SKM-1 (cell line): ENCODE results near the gene TRAFD1.
"Not testable (repeated sequence)": the region's sequence is repeated elsewhere in the genome, so short reads cannot be mapped to it uniquely, and the experiment has no call there.

ENCODE experiments used
- DNase-seq: peaks from one replicate; lab custom pipeline; 2025; ENCODE audit not compliant: unreplicated experiment; lab: John Stamatoyannopoulos, UW

Gene TRAFD1, protein sequence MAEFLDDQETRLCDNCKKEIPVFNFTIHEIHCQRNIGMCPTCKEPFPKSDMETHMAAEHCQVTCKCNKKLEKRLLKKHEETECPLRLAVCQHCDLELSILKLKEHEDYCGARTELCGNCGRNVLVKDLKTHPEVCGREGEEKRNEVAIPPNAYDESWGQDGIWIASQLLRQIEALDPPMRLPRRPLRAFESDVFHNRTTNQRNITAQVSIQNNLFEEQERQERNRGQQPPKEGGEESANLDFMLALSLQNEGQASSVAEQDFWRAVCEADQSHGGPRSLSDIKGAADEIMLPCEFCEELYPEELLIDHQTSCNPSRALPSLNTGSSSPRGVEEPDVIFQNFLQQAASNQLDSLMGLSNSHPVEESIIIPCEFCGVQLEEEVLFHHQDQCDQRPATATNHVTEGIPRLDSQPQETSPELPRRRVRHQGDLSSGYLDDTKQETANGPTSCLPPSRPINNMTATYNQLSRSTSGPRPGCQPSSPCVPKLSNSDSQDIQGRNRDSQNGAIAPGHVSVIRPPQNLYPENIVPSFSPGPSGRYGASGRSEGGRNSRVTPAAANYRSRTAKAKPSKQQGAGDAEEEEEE

DNA sequence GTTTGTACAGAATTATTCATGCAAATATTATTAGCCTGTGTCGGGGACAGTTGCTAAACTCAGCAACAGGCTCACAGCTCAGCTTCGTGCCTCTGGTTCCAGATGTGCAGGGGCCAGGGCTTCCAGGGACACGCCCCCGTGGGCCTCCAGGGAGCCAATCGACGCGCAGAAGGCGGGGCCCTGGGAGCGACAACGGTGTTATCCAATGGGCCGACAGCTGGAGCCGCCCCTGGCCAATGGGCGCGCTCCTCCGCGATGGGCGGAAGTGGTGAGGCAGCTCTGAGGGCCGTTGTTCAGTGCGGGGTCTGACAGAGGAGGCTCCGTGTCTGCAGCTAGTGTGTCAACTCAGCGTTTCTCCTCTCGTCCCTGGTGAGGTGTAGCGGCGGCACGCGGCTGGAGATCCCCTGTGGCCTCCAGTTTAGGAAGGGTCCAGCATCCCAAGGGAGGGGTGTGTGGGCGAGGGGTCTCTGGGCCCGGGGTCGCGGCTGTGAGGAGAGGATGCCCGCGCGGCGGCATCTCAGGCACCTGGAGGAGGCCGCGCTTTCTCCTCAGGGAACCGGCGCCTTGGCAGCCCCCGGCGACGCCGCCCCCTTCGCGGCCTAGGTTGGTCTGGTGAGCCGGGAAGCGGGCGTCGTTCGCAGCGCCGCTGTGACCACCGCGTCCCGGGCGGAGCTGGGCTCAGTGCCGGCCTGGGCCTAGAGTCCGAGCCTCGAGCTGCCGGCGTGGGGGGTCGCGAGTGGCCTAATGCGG is at the start of gene TRAFD1:
TSS of gene TRAFD1 (plus strand) at position 311 of the 750 bp plus-strand sequence. CDS start 4,963 bp downstream, outside the sequence.
- DNase-seq, result peak; percentile 52

DNA sequence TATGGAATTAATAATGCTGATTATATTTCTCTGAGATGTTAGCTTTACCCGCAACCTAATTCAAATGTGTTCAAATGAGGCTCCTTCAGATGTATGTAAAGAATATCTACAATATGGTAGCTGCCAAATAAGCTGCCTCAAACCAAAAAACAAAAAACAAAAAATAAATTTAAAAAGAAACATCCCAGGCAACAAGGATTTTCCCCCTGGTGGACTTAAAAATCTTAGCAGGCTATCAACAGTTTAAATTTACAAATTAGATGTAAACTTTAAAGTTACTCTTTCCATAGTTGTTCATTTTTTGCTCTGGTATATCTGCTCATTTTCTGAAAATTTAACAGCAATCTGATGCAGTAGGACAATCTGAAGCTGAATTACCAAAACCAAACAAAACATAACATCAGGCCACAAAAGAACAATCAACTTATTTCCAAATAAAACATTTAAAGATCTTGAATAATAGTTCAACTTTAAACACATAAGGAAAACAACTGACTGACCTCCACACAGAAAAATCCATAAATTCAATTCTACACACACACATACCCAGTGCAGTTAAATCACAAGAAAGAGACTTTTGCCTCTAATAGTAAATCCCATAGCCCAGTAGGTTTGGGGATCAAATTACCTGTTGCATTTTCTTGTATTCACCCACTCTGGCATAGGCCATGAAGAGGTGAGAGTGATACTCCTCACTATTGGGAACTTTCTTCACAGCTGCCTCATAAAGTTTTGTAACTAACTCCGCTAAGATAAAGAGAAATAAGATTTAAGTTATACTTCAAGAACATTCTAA is 38.1 kb upstream of the TRAFD1 start:
- DNase-seq, result no peak

DNA sequence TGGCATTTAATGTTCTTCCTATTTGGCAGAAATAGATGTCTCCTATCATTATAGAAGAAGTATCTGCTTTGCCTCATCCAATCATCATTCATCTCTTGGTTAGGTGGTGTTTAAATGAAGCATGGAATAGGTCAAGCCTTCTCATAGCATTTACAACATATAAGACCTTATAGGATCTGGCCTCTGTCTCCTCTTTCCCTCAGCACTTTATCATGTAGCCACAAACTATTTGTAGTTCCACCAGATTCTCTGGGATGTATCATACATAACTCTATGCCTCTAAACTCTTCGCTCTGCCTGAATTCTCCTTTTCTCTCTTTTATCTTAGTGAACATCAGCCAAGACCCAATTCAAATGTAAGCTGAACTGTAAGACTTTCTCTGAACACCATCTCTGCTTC is 37.5 kb upstream of the TRAFD1 start:
- DNase-seq, result no peak

DNA sequence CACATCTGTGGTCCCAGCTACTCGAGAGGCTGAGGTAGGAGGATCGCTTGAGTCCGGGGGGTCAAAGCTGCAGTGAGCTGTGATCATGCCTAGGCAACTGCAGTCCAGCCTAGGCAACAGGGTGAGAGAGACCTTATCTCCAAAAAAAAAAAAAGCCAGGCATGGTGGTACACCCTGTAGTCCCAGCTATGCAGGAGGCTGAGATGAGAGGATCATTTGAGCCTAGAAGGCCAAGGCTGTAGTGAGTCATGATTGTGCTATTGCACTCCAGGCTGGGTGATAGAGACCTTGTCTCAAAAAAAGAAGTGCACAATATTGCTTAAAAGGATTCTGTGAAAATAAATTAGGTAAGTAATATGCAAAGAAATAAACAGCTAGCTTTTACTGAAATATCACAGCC is 33.8 kb upstream of the TRAFD1 start:
- no peak for DNase-seq

DNA sequence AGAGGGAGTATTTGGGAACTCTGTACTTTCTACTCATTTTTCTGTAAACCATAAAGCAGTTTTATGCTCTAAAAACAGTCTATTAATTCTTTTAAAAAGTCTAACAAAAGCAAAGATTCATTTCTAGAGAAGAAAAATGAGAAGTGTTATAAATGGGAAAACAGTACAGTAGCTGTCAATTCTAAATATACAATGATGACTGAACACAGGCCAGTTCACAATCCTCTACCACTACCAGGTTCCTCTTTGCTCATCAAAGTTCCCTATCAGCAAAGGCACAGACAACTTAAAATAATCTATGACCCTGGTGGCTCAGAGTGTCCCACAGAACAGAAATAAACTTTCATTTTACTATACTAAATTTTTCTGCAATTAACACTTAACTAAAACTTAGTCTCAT is 29.3 kb upstream of the TRAFD1 start:
- no peak for DNase-seq

DNA sequence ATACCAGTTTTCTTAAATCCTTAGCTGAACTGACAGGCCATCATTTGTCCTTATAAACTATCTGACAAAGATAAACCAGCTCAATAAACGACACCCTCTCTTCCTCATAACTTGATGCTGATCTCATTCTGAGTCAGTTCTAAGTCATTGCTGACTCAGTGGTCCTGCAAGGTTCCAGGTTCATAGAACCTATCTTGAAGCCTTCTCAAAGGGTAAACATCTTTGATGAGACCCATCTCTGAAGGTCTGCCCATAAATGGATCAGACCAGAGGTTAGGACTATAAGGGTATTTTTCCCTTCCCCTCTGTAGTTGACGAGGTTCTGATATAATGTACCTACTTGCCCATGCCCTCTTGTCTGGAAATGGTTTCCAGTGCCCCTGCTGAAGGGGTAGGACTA is 28.7 kb upstream of the TRAFD1 start:
- DNase-seq, result no peak

DNA sequence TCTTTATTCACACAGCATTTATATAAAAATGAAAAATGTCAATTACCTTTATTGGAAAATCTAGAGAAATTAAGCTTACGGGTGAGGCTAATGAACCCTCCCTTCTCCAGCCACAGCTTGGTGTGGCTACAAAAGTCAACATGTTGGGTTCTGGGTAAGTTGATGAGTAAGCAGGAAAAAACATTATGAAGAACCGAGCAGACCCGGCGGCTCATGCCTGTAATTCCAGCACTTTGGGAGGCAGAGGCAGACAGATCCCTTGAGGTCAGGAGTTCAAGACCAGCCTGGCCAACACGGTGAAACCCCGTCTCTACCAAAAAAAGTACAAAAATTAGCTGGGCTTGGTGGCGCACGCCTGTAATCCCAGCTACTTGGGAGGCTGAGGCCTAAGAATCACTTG is 27.7 kb upstream of the TRAFD1 start:
- DNase-seq, result no peak

DNA sequence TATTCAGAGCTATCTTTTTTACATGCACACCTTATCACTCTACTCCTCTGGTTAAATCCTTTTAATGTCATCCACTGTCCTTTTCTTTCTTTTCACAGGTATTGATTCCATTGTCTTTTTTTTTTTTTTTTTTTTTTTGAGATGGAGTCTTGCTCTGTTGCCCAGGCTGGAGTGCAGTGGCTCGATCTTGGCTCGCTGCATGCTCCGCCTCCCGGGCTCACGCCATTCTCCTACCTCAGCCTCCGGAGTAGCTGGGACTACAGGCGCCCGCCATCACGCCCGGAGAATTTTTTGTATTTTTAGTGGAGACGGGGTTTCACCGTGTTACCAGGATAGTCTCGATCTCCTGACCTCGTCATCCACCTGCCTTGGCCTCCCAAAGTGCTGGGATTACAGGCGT is 24.9 kb upstream of the TRAFD1 start:
- DNase-seq, result not testable (repeated sequence)

DNA sequence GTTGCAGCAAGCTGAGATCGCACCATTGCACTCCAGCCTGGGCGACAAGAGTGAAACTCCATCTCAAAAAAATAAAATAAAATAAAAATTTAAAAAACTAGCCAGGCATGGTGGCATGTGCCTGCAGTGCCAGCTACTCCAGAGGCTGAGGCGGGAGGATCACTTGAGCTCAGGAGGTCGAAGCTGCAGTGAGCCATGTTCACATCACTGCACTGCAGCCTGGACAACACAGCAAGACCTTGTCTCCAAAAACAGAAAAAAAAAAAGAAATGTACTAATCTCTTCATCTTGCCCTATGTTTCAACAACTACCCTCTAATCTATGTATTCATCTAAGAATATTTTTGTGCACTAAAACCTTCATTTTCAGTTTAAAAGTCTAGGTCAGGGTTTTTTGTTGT is 23.2 kb upstream of the TRAFD1 start:
- no peak for DNase-seq

DNA sequence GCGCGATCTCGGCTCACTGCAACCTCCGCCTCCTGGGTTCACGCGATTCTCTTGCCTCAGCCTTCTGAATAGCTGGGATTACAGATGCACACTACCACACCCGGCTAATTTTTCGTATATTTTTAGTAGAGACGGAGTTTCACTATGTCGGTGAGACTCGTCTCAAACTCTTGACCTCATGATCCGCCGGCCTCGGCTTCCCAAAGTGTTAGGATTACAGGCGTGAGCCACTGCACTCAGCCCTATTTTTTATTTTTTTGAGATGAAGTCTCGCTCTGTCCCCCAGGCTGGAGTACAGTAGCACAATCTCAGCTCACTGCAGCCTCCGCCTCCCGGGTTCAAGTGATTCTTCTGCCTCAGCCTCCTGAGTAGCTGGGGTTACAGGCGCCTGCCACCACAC is 22.6 kb upstream of the TRAFD1 start:
- not testable (repeated sequence) for DNase-seq

DNA sequence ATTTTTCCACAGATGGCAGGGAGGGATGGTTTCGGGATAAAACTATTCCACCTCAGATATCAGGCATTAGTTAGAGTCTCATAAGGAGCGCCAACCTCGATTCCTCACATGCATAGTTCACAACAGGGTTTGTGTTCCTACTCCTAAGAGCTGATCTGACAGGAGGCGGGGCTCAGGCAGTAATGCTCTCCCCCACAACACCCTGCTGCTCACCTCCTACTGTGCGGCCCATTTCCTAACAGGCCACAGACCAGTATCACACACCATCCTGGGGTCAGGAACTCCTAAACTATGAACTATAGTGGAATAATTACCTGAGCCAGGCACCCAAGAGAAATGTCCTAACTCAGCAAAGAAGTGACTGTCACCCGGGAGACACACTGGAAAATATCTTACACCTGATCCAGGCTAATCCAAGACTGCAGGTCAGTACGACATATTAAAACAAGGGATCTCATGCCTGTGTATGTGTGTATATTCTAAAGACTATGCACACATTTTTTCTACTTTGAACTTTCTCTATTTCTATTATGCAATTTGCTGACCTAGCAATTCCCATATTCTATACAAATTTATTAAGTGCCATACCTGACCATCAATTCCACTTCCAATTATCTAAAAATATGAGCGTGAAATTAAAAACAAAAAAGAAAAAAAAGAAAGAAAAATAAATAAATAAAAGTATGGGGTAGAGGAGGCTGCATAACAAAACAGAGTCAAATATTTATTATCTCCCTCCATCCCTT is 21.4 kb upstream of the TRAFD1 start:
- no peak for DNase-seq

DNA sequence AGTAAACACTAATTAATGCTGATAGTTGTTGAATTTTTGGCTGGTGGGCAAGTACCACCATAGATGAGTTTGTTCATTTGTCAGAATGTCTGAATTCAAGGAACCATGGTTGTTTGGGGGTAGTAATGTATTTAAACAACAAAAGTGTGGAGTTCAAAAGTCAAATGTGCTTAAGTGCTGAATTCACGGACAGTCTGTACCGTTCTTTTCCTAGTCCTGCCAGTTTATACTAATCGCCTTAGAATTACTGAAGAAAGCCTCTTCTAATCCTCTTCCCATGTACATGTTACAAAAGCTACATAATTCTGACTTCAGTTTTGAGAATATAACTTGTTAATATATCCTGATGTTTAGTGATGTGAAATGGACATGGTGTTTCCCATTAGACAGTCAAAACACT is 19.5 kb upstream of the TRAFD1 start:
- DNase-seq, result no peak

DNA sequence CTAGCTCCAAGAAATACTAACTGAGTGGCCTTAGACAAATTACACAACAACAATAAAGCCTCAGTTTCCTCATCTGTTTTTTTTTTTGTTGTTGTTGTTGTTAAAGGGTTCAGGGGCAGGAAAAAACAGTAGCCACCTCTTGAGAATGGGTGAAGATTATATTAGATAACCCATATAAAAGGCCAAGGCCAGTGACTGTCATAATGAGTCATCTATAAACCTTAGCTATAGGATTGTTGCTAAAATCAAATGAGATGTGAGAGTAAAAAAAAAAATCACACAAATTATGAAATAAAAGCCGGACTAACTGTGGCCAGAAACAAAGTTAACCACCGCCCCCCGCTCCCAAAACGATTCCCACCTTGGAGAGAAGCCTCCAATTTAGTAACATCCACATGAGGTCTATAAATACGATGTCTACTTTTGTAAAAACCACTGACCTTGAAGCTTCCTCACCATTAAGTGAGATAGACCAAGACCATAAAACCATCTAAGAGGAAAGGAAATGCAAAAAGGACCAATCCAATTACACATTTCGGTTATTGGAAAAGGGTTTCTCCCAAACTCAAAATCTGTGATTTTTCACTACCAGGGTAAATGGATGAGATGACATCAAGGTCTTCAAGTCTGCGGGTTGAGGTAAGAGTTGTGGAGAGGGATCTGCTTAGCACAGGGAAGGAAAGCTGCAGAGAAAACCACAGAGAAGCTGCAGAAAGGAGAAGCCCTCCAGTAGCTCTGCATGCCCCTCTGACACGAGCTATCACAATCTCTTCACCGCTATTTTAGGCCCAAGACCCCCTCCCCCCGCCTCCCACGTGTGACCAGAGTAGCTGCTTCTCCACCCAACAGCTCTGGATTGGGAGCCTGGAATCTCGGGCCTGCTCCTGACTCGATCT is 17.8 kb upstream of the TRAFD1 start:
- DNase-seq, result peak; percentile 8

DNA sequence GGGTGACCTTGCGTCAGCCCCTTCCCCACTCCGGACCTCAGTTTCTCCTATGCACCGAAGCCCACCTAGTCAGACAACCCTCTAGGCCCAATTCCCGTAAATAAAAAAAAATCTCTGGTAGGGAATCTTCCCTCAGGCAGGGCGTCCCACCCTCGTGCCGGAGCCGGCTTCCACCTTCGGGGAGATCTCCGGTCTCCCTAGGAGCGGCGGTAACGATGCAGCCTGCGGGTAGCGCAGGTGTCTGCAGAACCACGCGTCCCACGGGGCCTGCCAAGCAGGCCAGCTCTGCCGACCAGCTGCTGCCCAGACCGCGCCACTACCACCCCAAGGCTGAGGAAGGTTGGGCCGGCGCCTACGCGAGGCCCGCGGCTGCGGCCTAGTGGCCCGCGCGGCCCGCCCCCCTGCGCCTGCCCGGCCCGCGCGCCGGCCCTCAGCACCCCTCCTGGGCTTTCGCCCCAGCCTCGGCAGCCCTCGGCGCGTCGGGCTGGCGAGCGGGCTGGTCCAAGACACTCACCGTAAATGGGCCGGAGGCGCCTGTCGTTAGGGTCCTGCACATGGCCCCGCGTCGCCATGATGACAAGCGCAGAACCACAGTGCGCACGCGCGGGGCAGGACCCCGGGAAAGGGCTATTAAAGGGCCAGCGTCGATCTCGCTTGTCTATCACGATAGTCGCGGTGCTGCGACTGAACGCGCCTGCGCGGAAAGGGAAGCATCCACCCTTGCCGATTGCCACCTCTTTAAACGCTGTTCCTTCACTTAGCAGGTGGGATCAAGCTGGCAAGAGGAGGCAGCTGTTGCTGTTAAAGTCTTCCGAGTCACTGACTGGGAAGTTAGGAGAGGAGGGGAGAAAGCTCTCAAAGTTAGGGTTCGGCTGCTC is 16.9 kb upstream of the TRAFD1 start, which contains the start of gene NAA25:
TSS of gene NAA25 (minus strand) at position 582 of the 878 bp plus-strand sequence. CDS start at position 572, 10 bp downstream.
- no peak for DNase-seq

DNA sequence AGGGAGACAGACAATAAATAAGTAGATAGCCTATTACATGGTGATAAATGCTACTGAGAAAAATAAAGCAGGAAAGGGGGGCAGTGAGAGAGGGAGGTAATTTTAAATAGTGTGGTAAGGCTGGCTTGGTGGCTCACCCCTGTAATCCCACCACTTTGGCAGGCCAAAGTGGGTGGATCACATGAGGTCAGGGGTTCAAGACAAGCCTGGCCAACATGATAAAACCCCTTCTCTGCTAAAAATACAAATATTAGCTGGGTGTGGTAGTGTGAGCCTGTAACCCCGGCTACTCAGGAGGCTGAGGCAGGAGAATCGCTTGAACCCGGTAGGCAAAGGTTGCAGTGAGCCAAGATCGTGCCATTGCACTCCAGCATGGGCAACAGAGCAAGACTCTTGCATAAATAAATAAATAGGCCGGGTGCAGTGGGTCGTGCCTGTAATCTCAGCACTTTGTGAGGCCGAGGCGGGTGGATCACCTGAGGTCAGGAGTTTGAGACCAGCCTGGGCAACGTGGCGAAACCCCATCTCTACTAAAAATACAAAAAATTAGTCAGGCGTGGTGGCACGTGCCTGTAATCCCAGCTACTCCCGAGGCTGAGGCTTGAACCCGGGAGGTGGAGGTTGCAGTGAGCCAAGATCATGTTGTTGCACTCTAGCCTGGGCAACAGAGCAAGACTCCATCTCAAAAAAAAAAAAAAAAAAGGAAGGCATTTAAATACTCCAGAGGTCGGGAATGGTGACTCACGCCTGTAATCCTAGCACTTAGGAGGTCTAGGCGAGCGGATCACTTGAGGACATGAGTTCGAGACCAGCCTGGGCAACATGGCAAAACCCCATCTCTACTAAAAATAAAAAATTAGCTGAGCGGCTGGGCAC is 14.3 kb upstream of the TRAFD1 start:
- DNase-seq, result not testable (repeated sequence)

DNA sequence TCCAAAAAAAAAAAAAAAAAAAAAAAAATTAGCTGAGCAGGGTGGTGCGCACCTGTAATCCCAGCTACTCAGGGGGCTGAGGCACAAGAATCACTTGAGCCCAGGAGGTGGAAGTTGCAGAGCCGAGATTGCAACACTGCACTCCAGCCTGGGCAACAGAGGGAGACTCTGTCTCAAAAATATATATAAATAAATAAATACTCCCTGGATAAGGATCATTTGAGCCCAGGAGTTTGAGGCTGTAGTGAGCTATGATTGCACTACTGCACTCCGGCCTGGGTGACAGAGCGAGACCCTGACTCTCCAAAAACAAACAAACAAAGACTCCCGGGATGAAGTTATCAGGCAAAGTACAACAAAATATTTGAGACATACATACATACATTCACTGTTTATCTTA is 13.4 kb upstream of the TRAFD1 start:
- DNase-seq, result no peak

DNA sequence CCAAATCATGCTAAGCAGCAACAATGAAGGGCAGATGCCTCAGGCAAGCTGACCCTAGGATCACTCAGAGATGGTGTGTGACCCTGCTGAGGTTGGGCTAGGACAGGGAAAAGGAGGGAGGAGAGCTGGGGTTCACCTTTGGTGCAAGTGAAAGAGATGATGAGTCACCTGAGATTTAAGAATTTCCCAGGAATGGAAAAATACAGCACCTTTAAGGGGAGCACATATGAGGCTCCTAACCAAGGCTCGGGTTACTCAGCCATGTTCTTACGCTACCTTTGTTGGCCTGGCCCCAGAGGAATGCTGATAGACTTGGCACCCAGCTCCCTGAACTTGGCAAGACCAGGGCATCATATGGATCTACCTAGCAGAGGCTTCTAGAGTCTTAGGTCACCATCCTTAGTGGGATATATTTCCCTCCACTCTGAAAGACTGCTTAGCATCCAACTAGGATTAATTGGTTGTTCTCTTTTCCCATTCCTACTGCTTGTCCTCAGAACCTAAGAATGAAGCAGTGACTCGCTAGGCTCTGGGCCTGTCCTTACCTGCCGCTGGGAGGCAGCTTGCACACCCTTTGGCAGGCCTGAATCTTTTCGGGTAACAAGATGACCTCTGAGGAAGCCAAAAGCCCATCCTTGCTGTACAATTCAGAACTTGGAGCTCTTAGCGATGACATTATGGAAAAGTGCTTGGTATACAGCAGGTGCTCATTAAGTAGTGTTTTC is 12.8 kb upstream of the TRAFD1 start:
- DNase-seq, result no peak
